Suppressor macrophage treated with lipopolysaccharide for 1 hour (primary cell): ENCODE measurements around the gene GNG13.
A peak's percentile ranks its signal among the peaks of the same experiment; 100 is the strongest.

ENCODE experiments used
- DNase-seq, 3 donors: peaks; one replicate each; pipeline ENCODE4 v3.0.0-alpha.2; 2020 to 2022

Gene GNG13

DNA sequence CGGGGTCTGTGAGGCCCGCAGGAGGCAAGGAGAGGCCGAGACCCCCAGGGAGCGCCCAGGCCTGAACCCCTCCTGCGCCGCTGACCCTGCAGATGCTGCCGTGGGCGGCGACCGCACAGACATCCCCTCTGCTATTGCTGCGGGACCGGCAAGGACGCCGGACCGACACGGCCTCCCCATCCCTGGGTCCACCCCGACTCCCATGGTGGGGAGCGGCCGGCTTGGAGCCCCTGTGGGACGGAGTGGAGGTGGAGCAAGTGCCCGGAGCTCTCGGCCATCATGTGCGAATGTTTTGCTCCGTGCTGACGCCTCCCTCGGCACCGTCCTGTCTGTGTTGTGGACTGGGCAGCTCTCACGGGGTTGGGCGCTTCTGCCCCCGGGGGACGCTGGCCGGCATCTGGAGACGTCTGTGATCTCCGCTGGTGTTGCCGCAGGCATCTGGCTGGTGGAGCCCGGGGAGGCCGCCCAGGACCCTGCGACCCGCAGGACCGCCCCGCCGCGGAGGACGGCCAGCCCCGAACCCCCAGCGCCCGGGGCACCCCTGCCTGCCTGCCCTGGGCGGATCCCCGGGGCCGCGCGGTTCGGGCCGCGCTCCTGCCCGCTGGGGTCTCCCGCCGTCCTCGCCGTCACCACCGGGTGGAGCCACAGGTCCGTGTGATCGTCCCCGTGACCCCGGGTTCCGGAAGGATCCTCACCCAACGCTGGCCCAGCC, 12.8 kb upstream of the GNG13 start:
- DNase-seq = peak; percentile 51 to 79 (median 60)

DNA sequence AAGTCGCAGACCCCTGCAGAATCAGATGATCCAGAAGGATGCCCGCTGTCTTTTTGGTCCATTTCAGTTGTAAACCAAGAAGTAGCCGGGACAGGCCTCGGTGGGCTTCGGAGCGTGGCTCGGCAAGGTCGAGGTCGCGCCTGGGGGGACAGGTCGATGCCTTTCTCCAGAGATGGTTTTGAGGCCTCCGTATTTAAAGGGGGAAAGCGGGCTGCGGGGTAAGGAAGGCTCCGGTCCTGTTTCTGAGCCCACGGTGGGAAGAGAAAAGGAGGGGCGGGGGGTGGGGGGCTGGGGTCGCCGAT, 7.5 kb upstream of the GNG13 start:
- no peak for DNase-seq

DNA sequence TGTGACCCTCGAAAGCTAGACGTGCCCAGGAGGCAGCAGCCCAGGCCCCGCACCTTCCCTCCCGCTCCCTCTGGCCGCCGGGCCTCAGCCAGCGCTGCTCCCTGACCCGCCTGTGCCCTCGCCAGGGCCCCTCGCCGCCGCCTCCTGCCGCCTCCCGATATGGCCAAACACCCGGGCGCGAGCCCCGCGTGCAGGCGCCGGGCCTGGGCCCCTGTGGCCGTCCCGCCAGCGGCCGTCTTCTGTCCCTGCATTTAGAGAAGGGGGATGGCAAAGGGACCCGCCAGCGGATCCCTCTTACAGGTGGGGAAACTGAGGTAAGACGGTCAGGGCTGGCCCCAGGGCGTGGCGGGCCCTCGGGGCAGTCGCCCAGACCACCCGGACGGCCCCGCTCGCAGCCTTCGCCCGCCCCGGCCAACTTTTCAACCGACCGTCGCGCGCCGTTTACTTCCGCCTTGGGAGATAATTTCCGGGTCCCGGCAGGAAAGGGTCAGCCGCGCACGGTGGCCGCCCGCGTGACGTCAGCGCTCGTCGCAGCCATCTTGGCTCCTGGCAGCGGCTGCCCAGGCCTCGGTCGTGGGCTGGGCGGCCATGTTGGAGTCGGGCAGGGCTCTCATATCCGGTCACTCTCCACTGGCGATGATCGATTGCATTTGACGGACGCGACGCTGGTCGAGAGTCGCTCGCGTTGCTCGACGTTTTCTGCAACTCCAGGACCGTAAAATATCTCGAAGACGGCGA, 7.0 kb upstream of the GNG13 start:
- peak; percentile 93 to 96 (median 94) for DNase-seq

DNA sequence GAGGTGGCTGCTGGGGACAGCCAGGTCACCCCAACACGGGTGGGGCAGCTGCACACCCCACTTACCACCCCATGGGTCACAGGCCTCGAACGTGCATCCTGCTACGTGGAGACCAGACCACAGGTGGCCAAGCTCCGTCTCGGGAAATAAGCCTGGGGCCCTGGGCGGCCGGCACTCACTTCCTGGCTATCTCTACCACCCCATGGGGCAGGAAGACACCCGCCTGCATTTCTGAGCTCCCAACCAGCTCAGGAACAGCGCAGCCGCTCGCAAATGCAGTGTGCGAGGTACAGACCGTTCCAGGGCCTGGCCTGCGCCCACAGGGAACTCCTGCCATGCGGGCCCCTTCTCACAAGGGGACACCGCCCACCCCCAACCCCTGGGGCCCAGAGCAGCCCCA, 4.9 kb upstream of the GNG13 start:
- no peak for DNase-seq

DNA sequence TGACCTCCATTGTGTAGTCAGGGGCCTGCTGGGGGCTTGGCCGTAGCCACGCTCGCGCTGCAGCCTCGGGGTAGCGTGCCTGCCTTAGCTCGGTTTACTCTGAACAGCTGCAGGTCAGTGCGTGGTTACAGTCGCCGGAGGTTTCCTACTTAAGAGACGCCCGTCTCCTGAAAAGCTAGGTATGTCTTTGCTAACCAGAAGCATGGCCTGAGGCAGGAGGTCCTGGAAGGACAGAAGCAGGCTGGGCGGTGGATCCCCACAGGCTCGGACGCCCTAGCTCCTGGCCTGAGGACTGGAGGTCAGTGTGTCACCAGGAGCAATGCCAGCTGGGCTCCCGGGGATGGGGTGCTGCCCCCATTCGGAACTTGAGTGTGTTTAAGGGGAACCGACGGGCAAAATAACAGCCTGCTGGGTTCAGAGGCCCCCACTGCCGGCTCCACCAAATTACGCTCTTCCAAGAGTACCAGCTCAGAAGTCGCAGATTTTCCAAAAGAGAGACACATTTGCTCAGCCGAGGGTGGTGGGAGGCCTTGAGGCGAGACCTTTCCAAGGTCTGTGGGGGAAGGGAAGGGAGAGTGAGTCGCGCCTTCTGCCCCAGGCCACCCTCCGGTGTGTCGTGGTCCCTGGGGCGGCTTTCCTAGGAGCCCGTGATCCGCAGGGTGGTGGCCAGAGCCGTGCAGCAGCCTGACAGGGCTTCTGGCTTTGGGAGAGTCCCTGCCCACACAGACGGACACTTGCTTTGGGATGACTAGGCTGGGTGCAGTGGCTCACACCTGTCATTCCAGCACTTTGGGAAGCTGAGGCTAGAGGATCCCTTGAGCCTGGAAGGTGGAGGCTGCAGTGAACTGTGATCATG, 3.9 kb upstream of the GNG13 start:
- no peak for DNase-seq

DNA sequence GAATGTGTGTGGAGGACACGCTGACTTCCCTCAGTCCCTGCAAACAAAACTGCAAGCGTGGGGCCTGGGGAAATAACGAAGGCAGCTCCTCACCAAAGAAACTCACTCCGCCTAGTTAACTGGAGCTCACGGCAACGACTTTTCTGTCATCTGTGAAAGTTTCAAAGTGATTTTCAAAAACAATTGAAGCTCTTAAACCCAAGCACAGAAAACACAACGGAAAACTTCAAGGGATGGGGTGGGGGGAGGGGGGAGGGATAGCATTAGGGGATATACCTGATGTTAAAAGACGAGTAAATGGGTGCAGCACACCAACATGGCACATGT, 3.2 kb upstream of the GNG13 start:
- no peak for DNase-seq

DNA sequence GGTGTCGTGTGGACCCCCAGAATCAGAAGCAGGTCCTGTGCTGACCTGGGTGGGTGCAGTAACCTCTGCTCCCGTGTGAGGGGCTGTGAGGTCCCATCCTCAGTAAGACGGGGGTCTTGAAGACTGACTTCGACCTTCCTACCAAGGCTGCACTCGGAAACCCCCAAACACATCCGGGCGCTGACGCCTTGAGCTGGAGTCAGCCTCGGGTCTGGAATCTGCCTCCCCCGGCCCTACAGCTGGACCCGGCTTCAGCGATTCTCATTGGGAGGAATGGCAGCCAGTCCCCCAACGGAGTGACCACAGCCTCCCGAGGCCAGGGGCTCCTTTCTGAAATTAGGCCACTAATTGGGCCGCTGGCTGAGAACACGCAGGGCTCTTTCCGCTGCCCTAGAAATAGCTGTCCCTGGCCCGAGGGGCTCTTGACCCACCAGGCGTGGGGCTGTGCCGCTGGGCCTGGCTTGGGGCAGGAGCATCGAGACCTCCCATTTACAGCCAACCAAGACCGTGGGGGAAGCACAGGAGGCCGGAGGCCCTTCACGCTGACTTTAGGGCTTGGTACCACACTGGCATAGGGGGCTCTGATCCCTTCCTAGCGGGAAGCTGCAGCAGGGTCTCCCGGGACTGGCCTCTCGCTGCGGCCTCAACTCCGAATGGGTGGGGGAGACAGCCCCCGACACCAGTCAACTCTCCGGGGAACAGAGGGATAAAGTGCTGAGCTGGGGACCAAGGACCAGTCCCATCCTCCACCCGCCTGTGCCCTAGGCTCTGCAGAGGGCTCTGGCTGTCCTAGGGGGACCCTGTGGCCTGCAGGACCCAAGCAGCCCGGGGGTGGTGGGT, 2.6 kb upstream of the GNG13 start:
- DNase-seq = no peak

DNA sequence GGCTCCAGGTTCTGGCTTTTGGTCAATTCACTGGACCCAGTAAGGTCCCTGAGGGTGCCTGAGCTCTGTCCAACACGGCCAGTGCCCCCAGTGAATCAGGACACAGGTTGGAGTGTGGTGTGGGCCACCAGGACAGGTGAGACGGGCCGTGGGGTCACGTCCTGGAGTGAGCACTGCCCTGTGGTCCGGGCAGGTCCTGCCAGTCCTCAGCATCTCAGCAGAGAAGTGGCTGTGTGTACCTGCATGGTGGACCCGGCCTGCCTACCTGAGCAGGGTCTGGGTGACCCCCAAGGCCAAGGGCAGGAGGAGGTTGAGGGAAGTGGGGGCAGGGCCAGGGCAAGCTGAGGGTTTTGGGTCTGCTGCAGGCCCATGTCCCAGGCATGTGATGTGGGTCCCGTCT, 1.9 kb upstream of the GNG13 start:
- no peak for DNase-seq

DNA sequence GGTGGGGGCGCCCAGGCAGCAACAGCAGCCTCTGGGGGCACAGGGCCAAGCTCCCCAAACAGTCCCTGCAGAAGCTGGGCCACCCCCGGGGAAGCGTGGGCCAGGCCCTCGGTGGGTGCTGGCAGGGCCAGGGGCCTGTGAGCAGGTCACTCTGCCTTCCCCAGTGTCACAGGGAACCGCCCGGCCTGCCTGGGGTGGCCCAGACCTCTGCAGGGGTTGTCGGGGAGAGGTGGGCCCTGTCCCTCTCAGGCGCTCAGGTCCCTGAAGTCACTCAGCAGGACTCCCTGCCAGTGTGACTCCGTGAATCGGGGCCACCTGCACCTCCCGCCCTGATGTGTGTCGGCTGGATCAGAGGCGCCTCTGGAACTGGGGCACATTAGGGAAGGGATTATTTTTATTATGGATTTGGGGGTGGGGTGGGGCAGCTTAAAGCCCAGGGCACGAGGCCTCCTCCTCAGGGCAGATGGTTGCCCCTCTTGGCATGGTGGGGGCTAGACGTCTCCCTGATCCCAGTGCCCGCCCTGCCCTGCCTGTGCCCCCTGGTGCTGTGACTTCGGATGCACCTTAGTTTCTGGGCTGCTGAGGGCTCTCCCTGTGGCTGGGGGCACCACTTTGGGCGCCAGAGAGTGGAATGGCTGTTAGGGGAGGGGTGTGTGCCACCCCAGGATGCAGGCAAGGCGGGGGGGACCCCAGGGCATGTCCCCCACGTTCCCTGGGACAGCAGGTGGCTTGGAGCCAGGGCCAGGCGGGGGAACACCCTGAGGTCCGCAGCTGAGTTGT, 1.2 kb upstream of the GNG13 start:
- no peak for DNase-seq

DNA sequence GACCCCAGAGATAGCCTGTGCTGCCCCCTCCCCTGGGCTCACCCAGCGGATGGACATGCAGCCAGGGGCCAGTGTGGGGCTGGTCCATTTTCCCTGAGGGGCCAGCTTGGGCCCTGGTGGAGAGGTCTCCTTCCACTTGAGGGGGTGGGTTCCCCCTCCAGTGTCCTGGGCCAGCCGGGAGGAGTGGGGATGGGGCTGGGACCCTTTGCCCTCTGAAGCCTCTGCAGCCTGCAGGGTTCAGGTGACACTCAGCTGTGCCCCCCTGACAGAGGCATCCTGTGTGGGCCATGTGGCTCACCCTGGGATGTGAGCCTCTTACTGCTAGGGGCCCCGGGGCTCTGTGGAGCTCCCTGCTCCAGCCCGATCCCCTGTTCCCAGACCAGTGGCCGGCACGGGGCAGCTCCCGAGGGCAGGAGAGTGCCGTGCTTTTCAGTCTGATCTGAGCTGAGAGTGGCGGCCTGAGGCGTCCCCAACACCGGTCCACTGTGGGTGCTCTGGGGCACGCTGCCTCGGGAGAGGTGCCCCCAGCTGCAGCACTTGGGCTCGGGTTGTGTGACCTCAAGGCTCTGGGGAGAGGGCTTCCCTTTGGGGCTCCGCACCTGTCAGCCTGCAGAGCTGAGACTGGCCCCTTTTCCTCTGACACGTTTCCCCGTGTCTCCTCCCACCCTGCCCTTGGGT, 439 bp upstream of the GNG13 start:
- DNase-seq = no peak

DNA sequence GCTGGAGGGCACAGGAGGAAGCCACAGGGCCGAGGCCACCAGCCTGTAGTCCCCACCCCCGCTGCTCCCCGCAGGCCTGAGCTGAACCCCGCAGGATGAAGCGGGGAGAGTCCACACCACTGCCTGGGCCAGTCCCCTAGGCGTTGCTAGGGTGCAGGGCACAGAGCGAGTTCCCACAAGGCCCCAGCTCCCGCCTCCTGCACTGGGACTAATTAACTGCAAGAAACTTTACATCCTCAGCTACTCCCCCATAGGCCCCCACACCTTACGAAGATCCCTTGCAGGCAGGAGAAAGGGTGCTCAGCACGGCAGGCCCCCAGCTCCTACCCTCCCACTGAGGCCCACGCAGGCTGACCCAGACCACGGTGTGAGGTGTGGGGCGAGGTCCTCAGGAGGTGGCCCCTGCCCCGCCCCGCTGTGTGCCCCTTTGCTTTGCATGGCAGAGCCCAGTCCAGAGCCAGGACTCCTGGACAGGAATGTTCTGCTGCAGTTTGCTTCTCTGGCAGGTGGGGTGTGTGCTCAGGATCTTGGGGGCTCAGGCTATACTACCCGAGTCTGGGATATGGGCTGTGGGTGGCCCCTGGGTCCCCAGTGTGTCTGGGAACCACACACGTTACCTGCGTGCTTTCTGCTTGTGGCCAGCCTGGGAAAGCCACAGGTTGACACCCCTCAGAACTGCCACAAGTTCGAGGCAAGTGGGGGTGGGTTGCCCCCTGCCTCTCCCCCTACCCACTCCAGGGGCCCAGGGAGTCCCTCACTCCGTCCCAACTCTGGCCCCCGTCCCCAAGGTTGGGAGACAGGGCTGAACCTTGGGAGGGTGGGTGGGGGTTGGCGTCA, 1.2 kb downstream of the GNG13 start:
- DNase-seq = no peak

DNA sequence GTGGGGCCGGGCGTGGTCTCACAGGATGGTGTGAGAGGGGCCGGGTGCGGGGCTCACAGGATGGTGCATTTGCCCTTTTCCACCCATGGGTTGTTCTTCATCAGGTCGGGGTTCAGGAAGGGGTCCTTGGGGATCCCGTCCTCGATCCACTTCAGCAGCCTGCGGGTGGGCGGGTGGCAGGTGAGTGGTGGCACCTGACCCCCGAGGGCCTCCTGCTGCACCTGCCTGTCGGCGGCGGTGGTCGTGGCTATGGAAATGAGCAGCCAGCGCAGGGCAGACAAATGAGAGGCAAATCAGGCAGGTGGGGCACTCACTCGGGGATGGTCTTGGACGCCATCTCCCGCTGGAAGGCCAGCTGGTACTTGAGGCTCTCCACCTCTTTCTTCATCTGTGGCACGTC, 1.9 kb downstream of the GNG13 start:
- no peak for DNase-seq

DNA sequence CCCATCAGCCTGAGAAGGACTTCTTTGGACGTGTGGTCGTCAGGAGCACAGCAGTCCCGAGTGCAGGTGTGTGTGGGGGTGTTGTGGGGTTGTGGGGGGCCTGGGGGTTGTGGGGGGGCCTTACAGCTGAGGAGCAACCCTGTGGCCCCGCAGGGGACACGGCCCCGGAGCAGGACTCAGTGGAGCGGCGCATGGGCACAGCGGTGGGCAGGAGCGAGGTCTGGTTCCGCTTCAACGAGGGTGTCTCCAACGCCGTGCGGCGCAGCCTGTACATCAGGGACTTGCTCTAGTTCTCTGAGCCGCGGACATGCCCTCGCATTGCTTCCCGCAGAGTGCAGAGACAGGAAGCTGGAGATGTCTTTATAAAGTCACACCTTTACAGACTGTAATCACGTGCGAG, 2.8 kb downstream of the GNG13 start:
- DNase-seq = no peak

DNA sequence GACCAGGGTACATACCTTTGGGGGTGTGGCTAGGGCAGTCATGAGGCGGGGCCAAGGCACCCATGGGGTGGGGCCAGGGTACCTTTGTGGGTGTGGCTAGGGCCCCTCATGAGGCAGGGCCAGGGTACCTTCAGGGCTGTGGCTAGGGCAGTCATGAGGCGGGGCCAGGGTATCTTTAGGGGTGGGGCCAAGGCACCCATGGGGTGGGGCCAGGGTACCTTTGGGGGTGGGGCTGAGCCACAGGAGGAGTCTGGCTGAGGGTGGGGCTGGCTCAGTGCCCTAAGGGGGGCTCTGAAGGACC, 3.5 kb downstream of the GNG13 start:
- DNase-seq = no peak

DNA sequence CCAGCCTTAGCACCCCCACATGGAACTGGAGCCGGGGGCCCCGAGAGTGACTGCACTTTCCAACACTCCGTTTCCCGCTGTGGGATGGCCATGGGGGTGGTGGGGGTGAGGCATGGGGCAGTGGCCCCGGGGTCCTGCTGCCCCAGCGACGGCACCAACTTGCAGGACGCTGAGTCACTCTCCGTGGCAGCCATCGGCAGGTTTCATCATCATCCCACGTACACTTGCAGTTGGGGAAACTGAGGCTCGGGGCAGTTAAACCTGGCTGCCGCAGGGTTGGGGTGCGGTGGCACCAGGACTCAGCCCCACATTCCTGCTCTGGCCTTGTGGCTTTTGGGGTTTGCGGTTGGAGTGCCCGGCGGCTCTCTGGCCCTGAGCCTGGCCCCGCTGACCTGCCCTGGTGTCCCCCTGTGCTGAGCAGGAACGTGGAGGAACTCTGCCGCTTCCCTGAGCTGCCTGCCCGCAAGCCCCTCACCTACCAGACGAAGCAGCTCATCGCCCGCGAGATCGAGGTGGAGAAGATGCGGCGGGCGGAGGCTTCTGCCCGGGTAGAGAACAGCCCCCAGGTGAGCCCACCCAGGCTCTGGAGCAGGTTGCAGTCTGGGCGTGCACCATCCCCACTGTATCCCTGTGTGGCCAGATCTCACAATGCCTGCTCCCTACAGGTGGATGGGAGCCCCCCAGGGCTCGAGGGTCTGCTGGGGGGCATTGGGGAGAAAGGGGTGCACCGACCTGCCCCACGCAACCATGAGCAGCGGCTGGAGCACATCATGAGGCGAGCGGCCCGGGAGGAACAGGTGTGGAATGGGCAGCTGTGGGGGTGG, 4.0 kb downstream of the GNG13 start:
- DNase-seq = no peak

DNA sequence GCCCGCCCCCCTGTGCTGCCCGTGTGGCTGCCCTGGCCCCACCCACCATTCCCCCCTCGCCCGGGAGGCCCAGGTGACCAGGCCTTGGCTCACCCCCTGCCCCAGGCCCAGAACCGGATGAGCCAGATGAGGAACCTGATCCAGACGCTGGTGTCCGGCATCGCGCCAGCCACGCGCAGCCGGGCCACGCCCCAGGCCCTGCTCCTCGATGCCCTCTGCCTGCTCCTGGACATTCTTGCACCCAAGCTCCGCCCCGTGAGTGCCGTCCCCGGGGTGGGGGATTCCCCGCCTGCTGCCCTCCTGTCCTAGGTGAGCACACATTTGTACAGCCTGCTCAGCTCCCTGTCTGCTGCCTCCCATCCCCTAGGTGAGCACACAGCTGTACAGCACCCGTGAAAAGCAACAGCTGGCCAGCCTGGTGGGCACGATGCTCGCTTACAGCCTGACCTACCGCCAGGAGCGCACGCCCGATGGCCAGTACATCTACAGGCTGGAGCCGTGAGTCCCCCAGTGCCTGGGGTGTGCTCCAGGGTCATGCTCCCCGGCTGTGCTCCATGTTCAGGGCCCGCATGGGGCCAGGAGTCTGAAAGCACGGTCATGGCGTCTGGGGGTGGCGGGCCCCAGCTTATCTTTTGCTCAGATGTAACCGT, 4.8 kb downstream of the GNG13 start:
- DNase-seq = no peak

DNA sequence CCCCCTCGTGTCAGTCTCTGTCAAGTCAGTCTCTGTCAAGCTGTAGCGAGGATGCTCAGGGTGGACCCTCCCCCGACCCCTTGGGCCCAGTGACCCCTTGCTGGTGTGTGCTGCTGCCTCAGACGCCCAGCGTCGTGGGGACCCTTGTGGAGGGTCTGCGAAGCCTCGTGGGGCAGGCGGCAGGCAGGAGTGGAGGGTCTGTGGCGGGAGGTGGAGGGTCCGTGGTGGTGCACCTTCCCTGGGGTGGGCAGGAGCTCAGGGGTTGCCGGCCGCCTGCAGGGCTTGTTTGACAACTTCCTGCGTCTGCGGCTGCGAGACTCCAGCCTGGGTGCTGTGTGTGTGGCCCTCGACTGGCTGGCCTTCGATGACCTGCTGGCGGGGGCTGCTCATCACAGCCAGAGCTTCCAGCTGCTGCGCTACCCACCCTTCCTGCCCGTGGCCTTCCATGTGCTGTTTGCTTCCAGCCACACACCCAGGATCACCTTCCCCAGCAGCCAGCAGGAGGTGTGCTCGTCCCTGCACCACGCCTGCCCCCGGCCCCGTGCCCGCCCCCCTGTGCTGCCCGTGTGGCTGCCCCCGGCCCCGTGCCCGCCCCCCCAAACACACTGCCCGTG, 5.6 kb downstream of the GNG13 start:
- no peak for DNase-seq

DNA sequence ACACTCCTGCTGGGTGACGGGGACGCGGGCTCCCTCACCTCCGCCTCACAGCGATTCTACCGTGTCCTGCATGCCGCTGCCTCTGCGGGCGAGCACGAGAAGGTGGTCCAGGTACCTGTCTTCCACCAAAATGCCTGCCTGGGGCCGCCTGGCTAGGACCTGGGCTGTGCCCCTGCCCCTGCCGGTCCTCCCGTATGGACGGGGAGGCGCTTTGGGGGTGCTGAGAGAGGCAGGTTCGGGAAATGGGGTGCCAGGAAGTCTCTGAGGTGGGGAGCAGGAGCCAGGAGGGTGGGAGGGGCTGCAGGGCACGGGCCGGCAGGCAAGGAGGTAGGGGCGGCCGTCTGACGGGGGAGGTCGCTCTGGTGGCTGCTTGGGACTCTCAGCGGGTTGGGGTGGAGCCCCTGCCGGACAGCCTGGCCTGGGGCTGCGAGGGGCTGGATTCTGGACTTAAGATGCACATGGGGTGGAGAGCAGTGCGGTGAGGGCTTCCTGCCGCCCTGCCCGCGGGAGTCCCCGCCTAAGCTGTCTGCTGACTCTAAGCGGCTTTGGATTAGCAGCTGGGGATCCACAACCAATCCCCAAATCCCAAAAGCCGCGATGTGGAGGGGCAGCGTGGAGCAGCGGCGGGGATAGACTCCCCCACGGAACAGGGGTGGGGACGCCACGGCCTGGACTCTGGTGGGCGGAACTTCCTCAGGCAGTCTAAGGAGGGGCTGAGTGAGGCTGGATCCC, 6.3 kb downstream of the GNG13 start:
- DNase-seq = no peak
